GM21367 (cell line): ENCODE results near the gene SFR1.

Experiments used
- ATAC-seq: cut with Tn5 transposase; IDR thresholded peaks from one replicate; pipeline ENCODE4 v1.9.1; 2021; ENCODE audit not compliant: unreplicated experiment

SFR1 gene

DNA sequence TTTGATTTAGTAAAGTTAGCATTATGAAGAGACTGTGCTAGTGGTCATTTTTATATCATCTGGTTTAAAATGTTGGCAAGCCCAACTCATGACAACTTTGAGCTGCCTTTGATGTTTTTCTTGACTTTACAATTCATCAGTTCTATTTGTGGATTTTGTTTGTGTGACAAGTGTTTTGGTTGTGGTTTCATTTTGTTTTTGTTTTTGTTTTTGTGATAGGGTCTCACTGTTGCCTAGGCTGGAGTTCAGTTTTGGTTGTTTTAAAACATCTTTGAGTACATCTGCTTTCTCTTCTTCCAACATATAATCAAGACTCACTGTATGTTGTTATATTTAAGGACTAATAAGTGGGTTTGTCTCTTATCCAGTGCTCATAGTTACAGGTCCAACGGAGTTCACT lies 17.6 kb upstream of the SFR1 start:
- no peak for ATAC-seq

DNA sequence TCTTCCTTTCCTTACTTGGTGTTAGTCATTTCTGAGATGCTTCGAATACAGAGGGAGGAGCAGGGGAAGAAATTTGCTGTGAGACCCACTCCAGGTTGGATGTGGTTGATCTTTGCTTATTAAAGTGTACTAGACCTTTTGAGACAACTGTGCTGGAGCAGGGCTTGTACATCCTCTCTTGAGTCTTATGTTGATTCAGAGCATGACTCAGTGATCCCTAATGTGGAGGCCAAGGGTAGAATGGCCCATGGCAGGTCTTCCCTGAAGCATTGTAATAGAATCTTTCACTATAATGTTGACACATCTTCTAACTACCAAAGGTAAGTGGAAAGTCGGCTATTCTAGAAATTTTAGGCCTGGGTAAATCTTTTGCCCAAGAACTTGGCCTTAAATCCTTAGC lies 17.0 kb upstream of the SFR1 start:
- no peak for ATAC-seq

DNA sequence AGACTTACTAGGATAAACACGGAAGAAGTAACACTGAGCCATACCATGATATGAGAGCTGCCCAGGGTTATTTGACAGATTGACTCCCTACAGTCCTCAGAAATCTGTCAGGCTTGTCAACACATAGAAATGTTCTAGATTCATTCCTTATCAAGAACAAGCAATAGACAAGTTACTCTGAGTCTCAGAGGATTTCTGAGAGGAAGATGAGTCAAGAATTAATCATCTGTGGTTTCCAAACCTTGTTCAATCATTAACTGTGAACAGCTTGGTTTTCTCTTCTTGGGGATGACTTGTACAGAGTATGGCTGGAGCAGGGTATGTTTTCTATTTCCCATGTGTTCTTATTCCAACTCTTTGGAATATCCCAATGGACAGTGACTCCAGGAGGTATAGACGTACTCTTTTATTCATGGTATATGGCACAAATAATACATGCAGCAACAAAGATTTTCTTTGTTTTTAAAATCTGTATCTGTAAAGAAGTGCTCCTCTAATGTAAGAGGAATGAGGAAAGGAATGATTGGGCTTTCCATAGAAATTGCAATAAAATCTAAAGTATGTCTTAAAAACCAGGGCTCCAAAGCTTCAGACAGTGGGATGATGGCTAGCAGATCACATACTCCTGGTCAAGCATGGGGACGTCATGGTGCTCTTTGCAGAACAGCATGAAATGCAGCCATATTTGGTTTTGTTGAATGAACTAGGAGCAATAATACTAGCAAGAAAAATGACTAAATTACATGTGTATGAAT lies 11.9 kb upstream of the SFR1 start:
- ATAC-seq = peak; percentile 75

DNA sequence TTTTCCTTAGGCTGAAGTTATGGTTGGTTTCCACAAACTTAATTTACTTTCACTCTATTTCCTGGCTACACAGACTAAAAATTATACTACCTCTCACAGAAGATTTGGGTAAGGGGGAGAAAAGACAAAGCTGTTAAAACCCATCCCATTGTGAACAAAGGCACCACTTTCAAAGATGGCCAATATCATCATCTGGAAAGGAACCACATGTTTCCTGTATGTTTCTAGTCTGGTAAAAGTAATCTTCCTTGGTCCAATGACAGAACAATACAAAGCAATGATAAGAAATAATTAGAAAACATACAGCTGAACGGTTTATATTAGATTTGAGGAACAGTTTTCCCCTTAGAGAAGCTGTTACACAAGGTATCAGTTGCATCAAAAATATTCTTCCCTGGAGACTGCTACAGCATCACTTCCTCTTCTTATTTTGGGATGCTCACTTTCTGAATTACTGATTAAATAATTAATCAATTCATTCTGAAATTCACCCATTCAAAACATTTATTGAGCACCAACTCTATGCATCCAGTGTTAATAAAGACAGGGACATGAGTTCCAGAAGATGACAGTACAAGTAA lies 8.5 kb upstream of the SFR1 start:
- no peak for ATAC-seq

DNA sequence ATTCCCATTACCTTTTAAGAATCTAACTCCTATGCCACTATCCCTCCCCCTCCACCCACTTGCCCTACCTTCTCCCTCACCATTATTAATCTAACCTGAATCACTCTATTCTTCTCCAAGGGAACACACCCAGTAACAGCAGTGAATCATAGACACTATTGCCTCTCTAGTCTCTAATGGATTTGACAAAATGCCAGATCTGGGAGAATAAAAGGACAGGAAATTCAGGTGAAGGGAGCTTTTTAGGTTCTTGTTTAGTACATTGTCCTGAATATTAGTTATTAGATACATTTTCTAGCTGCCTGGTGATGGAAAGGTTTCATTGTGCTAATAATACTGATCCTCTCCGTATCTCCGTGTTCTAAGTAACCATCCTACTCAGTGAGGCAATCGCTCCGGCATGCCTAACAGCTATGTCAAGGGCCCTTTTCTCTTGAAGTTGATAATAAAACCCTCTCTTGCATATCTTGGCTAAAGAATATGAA lies 4.1 kb upstream of the SFR1 start:
- ATAC-seq = no peak

DNA sequence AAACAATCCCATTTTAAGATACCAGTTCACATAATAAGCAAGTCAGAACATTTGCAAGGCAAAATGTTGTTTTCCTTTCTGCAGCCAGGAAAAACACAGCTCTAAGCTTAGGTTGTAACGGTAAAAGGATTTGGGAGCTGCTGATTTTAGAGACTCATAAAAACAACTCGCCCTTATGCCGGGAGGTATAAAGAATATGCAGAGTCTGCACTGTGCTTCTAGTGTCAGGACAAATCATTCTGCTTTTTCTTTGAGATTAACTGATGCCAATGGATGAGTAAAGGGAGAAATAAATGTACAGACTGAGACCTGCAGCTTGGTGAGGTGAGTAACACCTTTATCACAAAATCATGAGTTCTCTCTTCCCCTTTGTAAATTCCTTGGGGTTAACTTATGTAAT lies 2.0 kb upstream of the SFR1 start:
- ATAC-seq = no peak

DNA sequence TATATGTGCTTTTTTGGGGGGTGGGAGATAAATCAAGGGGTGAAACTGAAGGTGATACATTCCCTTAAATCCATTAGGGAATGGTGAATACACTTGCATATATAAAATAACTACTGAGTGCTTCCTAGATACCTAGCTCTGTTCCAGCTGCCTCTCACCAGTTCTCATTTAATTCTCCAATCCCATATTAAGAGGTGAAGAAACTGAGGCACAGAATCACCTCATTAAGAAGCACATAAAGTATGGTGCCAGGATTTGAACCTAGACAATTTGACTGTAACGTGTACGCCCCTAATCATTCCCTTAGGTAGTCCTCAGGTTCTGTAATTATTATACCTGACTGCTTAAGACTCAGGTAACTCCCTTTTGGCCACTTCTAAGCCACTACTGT lies 1.5 kb upstream of the SFR1 start:
- ATAC-seq = no peak

DNA sequence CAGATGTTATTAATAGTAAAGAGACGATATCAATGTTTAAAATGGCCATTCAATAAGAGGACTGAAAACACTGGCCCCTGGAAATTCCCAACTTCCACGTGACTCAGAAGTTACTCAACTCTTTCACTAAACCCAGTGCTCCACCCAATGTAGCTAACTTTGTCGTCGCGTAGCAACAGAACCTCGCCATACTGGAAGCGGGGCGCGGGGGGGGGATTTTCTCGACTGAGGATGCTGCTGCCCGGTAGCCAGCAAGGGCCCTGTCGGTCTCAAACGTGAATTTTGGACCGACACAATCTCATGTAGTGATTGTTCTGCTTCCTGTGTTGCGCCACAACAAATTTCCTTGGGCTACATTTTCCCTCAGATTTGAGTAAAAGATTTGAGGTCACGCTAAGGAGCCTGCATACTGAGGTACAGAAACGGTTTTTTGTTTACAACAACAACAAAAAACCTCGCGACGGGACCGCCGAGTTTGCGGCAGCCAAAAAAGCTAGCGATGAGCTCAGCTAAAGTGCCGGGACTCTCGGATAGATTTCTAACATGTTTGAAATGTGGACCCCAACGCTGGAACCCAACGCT lies 977 bp upstream of the SFR1 start:
- peak; percentile 32 for ATAC-seq

DNA sequence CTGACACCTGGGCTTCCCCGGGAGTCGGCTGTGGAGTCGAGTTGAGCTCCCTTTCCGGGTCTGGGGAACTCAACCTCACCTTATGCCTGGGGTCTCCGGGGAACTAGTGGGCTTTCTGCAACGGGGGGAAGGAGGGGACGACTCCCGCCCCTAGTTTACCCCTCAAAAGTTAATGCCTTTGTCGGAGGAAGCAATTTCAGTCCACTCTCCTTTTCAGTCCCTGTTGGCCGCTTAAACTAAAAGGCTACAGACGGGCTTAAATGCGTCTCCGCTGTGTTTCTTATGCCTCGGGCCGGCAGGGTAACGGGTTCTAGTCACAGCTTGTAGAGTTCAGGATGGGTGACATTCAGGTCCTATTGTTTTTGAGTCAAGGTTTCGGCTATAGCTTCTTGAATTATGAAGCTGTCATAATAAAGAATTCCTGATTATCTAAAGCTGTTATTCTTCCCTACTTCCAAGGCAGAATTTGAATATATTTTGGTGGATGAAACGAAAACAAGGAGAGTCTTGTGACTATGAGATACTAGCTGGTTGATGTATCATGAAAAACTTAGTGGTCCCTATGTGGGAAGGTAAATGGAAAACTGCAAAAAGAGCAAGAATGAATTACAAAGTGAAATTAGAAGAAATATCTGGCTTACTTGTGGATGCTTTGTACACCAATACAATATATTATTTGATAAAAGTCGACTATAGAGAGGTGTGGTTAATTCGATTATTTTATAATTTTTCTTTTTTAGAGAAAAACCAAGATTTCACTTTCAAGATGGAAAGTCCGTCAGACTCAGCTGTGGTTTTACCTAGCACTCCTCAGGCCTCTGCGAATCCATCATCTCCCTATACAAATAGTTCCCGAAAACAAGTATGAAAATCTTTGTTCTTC lies 495 bp downstream of the SFR1 start:
- ATAC-seq = peak; percentile 4

DNA sequence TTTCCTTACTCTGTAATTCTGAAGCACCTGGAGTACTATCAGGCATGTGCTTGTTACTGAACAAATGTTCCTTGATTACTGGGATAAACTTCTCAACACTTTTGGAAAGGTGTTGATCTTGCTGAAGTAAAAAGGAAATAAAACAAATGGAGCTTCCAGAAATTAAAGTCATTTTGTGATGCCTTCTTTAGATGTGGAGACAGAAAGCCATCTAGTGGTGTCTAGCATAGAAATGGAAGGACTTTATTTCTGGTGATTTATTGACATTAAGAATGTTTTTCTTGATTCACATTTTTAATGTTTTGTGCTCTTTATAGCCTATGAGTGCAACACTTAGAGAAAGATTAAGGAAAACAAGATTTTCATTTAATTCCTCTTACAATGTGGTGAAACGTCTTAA lies 1.4 kb downstream of the SFR1 start:
- ATAC-seq = no peak

DNA sequence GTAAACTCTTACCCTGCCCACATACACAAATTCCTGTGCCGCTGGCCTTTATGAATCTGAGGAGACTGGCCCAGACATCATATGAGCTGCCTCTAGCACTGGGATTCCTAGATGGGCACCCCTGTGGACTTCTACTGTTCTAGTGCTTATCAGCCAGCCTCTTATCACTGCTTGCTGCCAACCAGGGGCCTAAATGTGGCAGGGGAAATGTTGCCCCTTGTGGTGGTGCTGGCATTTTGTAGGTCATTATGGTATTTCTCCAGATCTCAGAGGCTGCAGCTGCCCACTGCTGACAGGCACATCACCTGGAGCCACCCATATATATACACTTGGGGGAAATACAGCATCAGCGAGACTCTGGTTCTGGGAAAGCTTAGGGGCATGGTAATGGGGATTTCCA lies 5.4 kb downstream of the SFR1 start:
- no peak for ATAC-seq

DNA sequence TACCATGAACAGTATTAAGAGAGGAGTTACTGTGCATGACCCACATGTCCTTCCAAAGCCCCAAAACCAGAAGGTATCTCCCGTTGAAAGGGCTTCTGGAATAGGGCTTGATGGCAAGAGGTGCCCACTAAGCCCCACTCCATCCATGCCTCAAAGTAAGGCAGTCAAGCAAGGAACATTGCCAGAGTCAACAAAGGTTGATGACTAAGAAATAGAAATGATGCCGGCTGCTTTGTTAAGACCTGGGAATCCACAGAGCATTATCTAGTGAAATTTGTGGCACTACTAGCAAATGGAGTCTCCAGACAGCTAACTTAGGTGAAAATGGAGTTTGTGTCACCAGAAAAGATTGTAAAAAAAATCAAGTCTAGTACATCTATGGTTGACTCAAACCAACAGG lies 6.2 kb downstream of the SFR1 start:
- ATAC-seq = no peak

DNA sequence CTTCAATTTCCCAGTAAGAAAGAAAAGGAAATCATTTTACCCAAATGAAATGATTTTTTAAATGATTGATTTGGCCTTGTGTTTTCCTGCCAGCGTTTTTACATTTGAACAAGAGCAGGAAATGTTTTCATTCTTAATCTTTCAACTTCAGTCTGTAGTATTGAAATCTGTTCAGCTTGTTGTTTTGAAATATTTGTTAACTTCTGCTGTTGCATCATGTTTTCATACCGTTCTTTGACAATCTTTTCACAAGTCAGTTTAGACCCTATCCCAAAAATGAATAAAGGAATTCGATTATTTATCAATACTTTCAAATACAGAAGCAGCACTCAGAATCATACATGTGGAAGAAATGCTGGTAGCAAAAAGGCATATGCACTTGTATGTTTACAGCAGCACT lies 8.1 kb downstream of the SFR1 start:
- no peak for ATAC-seq

DNA sequence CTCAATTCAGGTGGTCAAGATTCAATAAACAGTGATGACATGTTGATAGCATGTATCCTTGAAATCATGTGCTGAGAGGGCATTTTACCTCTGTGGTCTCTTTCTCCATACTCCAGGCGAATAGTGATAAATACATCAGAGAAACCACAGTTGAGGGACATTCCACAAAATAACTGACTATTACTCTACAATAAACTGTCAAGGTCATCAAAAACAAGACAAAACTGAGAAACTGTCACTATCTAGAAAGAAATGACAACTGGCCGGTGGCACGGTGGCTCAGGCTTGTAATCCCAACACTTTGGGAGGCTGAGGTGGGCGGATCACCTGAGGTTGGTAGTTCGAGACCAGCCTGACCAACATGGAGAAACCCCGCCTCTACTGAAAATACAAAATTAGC lies 16.2 kb downstream of the SFR1 start:
- no peak for ATAC-seq

DNA sequence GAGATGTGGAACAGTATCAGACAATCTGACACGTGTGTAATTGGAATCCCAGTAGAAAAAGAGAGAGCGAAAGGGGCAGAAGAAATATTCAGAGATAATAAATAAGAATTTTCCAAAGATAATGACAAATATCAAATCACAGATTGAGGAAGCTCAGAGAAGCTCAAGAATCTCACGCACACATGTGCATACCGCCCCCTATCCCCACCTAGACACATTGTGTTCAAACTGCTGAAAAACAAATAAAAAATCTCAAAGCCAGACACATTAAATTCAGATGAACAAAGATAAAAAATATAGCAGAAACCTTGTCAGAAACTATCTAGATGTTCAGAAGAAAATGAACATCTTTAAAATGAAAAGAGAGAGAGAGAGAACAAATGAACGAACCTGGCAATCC lies 17.2 kb downstream of the SFR1 start:
- no peak for ATAC-seq

DNA sequence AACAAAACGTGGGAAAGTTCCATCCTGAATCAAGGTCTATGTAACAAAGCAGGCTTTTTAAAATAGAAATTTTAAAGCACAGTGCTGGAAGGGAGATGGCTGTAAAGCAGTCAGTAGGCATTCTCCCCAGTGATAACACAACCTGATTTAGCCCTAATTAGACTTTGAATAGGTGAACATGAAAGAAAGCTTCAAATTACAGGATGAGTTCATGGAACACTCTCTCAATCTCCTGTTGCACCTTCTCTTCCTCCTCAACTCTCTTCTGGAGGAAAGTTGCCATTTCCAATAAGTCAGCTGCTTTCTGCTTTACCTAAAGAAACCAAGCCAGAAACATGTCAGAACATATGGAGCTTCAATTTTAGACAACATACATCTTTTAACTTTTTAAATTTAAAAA lies 20.1 kb downstream of the SFR1 start:
- no peak for ATAC-seq

DNA sequence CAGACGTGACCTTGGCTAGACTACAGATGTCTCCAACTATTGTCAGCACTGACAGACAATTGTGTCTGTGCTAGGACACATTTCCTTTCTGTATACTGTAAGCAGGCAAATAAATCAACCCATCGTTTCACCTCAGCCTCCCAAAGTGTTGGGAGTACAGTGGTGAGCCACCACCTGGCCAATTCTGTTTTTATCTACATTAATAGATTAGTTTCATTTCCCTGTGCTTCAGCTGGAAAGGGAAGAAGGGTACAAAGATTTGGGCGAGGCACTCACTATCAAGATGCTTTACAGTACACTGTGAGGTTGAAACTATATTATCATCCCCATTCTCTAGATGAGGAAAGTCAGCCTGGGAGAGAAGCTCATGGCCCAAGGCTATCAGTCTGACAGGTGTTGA lies 21.9 kb downstream of the SFR1 start:
- no peak for ATAC-seq

DNA sequence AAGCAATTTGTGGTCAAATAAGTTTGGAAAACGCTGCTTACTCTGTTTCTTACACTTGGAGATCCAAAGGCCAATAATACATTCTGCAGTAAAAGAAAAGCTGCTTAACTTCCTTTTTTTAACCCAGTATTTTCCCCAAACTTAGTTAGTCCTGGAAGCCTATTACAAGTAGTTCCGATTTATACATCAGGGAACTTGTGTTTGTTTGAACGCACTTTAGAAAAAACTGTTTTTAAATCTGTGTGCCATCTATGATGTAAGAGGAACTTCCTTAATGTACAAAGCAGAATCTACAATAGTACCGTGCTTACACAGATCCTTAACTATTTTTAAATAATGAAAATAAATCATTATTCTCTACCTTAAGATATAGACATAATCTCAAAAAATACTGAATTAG lies 23.0 kb downstream of the SFR1 start:
- ATAC-seq = no peak

DNA sequence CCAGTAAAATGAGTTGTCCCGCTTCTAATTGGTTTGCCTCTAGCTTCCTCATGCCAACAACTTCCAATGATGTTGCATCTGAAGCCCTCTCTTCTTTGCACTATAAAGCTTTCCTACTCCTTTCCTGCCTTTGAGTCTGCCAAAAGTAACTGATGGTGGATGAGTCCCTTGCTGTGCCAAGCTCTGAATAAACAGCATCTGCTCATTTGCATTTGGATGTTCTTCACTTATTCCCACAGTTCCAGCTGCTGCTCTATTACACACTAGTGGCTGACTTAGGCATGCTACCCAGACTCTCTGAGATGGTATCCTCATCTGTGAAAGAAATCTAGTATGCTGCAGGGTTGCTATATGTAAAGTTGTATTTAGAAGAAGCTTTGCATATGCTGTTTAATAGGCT lies 24.9 kb downstream of the SFR1 start:
- ATAC-seq = no peak

DNA sequence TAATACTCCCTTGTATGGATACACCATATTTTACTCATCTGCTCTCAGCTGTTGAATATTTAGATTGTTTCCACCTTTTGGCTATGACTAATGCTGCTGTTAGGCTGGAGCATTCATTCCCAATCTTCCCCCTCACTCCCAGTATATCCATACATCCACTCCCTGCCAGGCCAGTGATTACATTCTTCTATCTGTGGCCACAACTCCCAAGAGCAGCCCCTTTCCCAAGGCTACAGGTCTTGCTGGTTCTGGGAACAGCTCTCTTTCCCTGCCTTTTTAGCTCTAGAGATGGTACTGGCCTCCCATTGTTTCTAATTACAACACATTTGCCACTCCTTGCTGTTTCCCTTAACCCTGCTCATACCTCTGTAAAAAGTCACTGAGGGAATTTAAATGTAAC lies 28.2 kb downstream of the SFR1 start:
- ATAC-seq = no peak

DNA sequence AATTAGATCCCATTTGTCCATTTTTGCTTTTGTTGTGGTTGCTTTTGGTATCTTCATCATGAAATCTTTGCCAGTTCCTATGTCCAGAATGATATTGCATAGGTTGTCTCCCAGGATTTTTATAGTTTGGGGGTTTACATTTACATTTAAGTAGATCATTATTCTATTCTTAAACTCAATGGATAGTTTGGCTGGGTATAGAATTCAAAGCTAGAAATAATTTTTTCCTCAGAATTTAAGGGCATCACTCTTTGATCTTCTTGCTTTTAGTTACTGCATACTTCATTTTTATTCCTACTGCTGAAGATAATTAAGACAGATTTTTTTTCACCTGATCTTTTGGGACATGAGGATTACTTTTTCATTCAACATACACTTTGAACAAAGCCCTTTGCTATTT lies 29.8 kb downstream of the SFR1 start:
- ATAC-seq = no peak

DNA sequence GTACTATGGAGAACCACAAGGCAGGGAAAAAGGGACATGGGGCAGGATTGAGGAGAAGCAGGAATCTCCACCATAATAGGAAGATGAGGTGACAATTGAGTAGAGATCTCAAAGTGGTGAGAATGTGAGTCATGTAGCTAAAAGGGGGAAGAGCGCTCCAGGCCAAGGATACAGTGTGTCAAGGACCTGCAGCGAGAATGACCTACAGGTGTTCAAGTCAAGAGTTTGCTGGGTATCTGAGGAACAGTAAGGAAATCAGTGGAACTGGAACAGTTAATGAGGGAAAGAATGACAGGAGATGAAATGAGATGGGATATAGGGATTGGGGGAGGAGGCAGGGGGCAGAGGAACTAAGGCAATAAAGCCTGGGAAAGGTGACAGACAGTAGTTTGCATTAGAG lies 33.6 kb downstream of the SFR1 start:
- no peak for ATAC-seq
